A673 (cell line): Measurements from ENCODE around the gene CFAP43. TPM values are rescaled to one million over a fixed set of nuclear protein-coding genes. Genes with fewer than 3 reads are reported as not detected.

Source experiments
- BruUV-seq: library from RNA; stranded (reverse); fragments of 400-500 nt; replicated peaks from 2 replicates; lab custom pipeline; 2021; lab: Mats Ljungman, UMichigan
- CTCF ChIA-PET: fragments of 300-600 bp; sonication (Branson Sonifier 250); formaldehyde crosslinking; loops from one replicate; lab custom pipeline; 2022; ENCODE audit warnings: antibody characterized with exemption; lab: Charles Lee
- POLR2A ChIA-PET: fragments of 300-600 bp; sonication (Branson Sonifier 250); formaldehyde crosslinking; loops from one replicate; lab custom pipeline; 2022; ENCODE audit warnings: antibody characterized with exemption; ENCODE audit not compliant: low non-redundant PET; lab: Charles Lee
- DNase-seq: peaks from one replicate; pipeline ENCODE4 v3.0.0-alpha.2; 2015; ENCODE audit warnings: low spot score
- H3K27ac ChIP-seq: fragments of 200-600 bp; sonication (generic); 2 replicates; pipeline ENCODE4 v1.5.1; 2016; ENCODE audit warnings: mixed run types, low read depth, mild to moderate bottlenecking, mixed read lengths, antibody characterized with exemption, low read length; ENCODE audit not compliant: poor library complexity, severe bottlenecking
- H3K27me3 ChIP-seq: fragments of 200-600 bp; sonication (generic); replicated peaks from 2 replicates; pipeline ENCODE4 v1.6.1; 2017; ENCODE audit warnings: mixed run types, low read depth, mild to moderate bottlenecking, mixed read lengths, antibody characterized with exemption, low read length; ENCODE audit not compliant: insufficient read depth, poor library complexity
- H3K36me3 ChIP-seq: fragments of 200-600 bp; sonication (generic); 2 replicates; pipeline ENCODE4 v1.6.1; 2016; ENCODE audit warnings: mixed run types, mild to moderate bottlenecking, mixed read lengths, antibody characterized with exemption, low read length; ENCODE audit not compliant: insufficient read depth, poor library complexity, severe bottlenecking
- H3K4me1 ChIP-seq: fragments of 200-600 bp; sonication (generic); 2 replicates; pipeline ENCODE4 v1.6.1; 2017; ENCODE audit warnings: mixed run types, mild to moderate bottlenecking, mixed read lengths, antibody characterized with exemption, low read length; ENCODE audit not compliant: insufficient read depth, poor library complexity, severe bottlenecking
- H3K4me3 ChIP-seq: fragments of 200-600 bp; sonication (generic); 2 replicates; pipeline ENCODE4 v1.5.1; 2016; ENCODE audit warnings: low read depth, mixed run types, mild to moderate bottlenecking, mixed read lengths, low read length; ENCODE audit not compliant: poor library complexity, severe bottlenecking
- H3K9me3 ChIP-seq: fragments of 200-600 bp; sonication (generic); 2 replicates; pipeline ENCODE4 v1.6.1; 2016; ENCODE audit warnings: mixed run types, low read depth, mild to moderate bottlenecking, mixed read lengths, antibody characterized with exemption, low read length; ENCODE audit not compliant: poor library complexity, severe bottlenecking
- EZH2 ChIP-seq: fragments of 200-600 bp; sonication (generic); IDR thresholded peaks from 2 replicates; pipeline ENCODE4 v1.6.1; 2017; ENCODE audit warnings: borderline replicate concordance, low read depth, mild to moderate bottlenecking, mixed read lengths, antibody characterized with exemption, low read length; ENCODE audit not compliant: poor library complexity, severe bottlenecking
- intact Hi-C: fragments of 100-400 bp; cut with micrococcal nuclease; formaldehyde crosslinking; loops from one replicate; pipeline ENCODE4 v1.10.0; 2022; ENCODE audit not compliant: unreplicated experiment
- total RNA-seq: library from RNA; stranded (reverse); gene quantifications from 2 replicates; pipeline ENCODE4 v1.2.3, GENCODE V29; 2021
- TF ChIP-seq, protein P1 (sequence below): fragments of 300-800, 200-600 bp; sonication (generic); conservative IDR thresholded peaks from 2 replicates; pipeline ENCODE4 v1.5.1; 2017; ENCODE audit warnings: low read depth, mild to moderate bottlenecking, antibody characterized with exemption, low read length, moderate library complexity, mixed read lengths

CFAP43 gene
- total RNA-seq, 1 experiment from 2014 or later: 0.13 TPM

DNA sequence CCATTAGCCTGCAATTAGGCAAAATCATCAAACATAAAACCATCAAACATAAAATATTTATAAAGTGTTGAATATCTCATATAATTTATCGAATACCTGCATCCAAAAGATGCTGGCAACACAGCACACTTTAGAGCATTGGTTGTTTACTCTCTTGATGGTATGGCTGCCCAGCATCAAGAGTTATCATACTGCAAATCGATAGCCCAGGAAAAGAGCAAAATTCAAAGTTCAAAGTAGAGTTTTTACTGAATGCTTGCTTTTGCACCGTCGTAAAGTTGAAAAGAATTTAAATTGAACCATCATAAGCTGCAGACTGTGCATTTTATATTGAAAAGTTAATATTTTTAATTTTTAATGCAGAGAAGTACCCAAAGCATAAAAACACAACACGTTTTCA, 32.6 kb upstream of the CFAP43 start:
- peaks cover 67% of the 10 kb centered on the region for H3K36me3 ChIP-seq
- H3K27me3 ChIP-seq: no peaks in the 10 kb centered on the region
- DNase-seq: no peak
- CTCF ChIA-PET: no interaction called here
- H3K9me3 ChIP-seq: no peaks in the 10 kb centered on the region
- no TSS peak for BruUV-seq
- TF ChIP-seq, protein P1, sequence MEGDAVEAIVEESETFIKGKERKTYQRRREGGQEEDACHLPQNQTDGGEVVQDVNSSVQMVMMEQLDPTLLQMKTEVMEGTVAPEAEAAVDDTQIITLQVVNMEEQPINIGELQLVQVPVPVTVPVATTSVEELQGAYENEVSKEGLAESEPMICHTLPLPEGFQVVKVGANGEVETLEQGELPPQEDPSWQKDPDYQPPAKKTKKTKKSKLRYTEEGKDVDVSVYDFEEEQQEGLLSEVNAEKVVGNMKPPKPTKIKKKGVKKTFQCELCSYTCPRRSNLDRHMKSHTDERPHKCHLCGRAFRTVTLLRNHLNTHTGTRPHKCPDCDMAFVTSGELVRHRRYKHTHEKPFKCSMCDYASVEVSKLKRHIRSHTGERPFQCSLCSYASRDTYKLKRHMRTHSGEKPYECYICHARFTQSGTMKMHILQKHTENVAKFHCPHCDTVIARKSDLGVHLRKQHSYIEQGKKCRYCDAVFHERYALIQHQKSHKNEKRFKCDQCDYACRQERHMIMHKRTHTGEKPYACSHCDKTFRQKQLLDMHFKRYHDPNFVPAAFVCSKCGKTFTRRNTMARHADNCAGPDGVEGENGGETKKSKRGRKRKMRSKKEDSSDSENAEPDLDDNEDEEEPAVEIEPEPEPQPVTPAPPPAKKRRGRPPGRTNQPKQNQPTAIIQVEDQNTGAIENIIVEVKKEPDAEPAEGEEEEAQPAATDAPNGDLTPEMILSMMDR: no peak
- no peak for TF ChIP-seq EZH2
- no peak overlapping the region for H3K4me3 ChIP-seq
- H3K4me1 ChIP-seq: peaks cover 26% of the 10 kb centered on the region
- intact Hi-C loops: loop anchor here (5.0 kb wide), 1 partner anchor 377 kb away; no protein-coding TSS in a partner anchor
- H3K27ac ChIP-seq: no peak overlapping the region
- POLR2A ChIA-PET: no interaction called here

DNA sequence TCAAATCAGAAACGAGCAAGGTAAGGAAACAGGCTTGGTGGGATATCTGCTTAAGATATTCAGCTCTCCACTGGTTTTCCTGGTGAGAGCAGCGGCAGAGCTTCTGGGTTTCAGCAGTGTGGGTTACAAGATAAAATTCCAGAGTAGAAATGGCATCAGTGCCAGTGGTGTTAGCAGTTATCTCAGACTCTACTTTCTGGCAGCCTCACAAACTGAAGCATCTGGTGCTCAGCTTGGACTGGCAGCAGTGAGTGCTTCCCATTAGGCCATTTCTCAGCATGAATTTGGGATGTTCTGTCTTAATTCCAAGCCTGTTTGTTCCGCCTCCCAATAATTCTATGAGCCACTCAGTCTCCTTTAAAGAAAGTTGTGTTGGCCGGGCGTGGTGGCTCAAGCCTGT, 29.9 kb upstream of the CFAP43 start:
- DNase-seq: no peak
- Histone ChIP-seq H3K4me1 (peaks cover 24% of the 10 kb centered on the region), H3K9me3 (no peaks in the 10 kb centered on the region), H3K36me3 (peaks cover 76% of the 10 kb centered on the region), H3K27me3 (no peaks in the 10 kb centered on the region), H3K27ac (no peak overlapping the region), H3K4me3 (no peak overlapping the region)
- POLR2A ChIA-PET: no interaction called here
- CTCF ChIA-PET: no interaction called here
- BruUV-seq: no TSS peak
- intact Hi-C loops: no loop called here
- TF ChIP-seq EZH2: no peak
- TF ChIP-seq, protein P1: no peak

DNA sequence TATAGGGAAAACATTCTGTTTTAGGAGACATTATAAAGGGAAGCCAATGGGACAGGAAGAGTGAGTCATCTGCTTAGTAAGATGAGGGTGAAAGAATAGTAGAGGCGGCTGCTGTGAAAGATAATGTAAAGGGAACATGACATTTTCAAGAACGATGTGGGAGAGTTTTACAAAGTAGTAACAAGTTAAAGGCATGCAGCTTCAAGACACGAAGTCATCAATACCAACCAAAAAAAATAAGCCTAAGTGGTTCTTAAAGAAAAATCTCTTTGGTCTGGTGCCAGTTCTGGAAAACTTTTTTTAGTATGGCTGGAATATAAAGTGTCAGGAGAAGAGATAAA, 28.6 kb upstream of the CFAP43 start:
- POLR2A ChIA-PET: interaction anchor here (0.7 kb wide), 1 partner anchor 215 kb away, joined by 3 read pairs; no protein-coding TSS in a partner anchor
- peaks cover 69% of the 10 kb centered on the region for H3K36me3 ChIP-seq
- H3K9me3 ChIP-seq: no peaks in the 10 kb centered on the region
- intact Hi-C loops: no loop called here
- H3K27ac ChIP-seq: peak overlapping the region; percentile 66
- no TSS peak for BruUV-seq
- H3K4me3 ChIP-seq: no peak overlapping the region
- CTCF ChIA-PET: no interaction called here
- DNase-seq: peak; percentile 64
- TF ChIP-seq EZH2: no peak
- TF ChIP-seq, protein P1: no peak
- peaks cover 34% of the 10 kb centered on the region for H3K4me1 ChIP-seq
- H3K27me3 ChIP-seq: no peaks in the 10 kb centered on the region
